Measurements from ENCODE around the gene TMEM54.

TMEM54 gene

GRCh38 chr1:32861904-32862695, 39.1 kb downstream of the TMEM54 start:
- DNase-seq = no peak

- no peak for DNase-seq
Observed at GRCh38 chr1:32860566-32860965, 40.6 kb downstream of the TMEM54 start.

- no peak for DNase-seq
Observed at GRCh38 chr1:32859915-32860314, 41.3 kb downstream of the TMEM54 start.

GRCh38 chr1:32858791-32859190, 42.4 kb downstream of the TMEM54 start:
- DNase-seq = no peak

GRCh38 chr1:32858136-32858535, 43.1 kb downstream of the TMEM54 start:
- DNase-seq = no peak

- DNase-seq = no peak
Observed at GRCh38 chr1:32855861-32856617, 45.1 kb downstream of the TMEM54 start.

- DNase-seq = no peak
Observed at GRCh38 chr1:32848354-32849063, 52.7 kb downstream of the TMEM54 start.

Measured in CD4-positive, alpha-beta T cell treated with Interleukin-10 for 1 hour (primary cell).